Lung (tissue), 12 donors: Measurements from ENCODE around the gene RPP38. TPM values are rescaled to one million over a fixed set of nuclear protein-coding genes. Genes with fewer than 3 reads are reported as not detected.

ENCODE experiments used
- ATAC-seq: fragments of 200-7000 bp; cut with Tn5 transposase; one replicate; pipeline ENCODE4 v1.9.1; 2020; ENCODE audit warnings: moderate number of reproducible peaks; ENCODE audit not compliant: insufficient read depth, low FRiP score
- DNase-seq, 3 donors: peaks; one replicate each; pipeline ENCODE4 v3.0.0-alpha.2; 2013 to 2017
- H3K27ac ChIP-seq, 2 donors: one replicate each; pipeline ENCODE4 v1.5.1; 2013; ENCODE audit warnings: mild to moderate bottlenecking in 2 of 2, moderate library complexity in 2 of 2, control low read depth in 1 of 2, inconsistent platforms in 1 of 2, low read depth in 1 of 2, low read length in 1 of 2
- H3K27me3 ChIP-seq, 3 donors: one replicate each; pipeline ENCODE4 v1.5.1; 2013; ENCODE audit warnings: low read length in 2 of 3; ENCODE audit not compliant: control insufficient read depth in 3 of 3, insufficient read depth in 3 of 3
- H3K36me3 ChIP-seq, 4 donors: one replicate each; pipeline ENCODE4 v1.5.1; 2013; ENCODE audit warnings: low read length in 4 of 4, mild to moderate bottlenecking in 1 of 4, moderate library complexity in 1 of 4; ENCODE audit not compliant: control insufficient read depth in 4 of 4, insufficient read depth in 4 of 4
- H3K4me1 ChIP-seq, 5 donors: one replicate each; pipeline ENCODE4 v1.5.1; 2013; ENCODE audit warnings: low read length in 5 of 5, mild to moderate bottlenecking in 2 of 5, moderate library complexity in 1 of 5; ENCODE audit not compliant: control insufficient read depth in 5 of 5, insufficient read depth in 5 of 5
- H3K4me3 ChIP-seq: one replicate; pipeline ENCODE4 v1.5.1; 2013; ENCODE audit warnings: mild to moderate bottlenecking, control low read depth, moderate library complexity
- H3K9ac ChIP-seq, 2 donors: one replicate each; pipeline ENCODE4 v1.5.1; 2013; ENCODE audit warnings: low read length in 2 of 2, control low read depth in 1 of 2; ENCODE audit not compliant: insufficient read depth in 1 of 2
- H3K9me3 ChIP-seq, 4 donors: one replicate each; pipeline ENCODE4 v1.5.1; 2013; ENCODE audit warnings: low read length in 3 of 4, mild to moderate bottlenecking in 1 of 4, moderate library complexity in 1 of 4; ENCODE audit not compliant: control insufficient read depth in 4 of 4, insufficient read depth in 3 of 4
- CTCF ChIP-seq: IDR thresholded peaks from 2 replicates; pipeline ENCODE4 v1.5.1; 2012; ENCODE audit warnings: mild to moderate bottlenecking; ENCODE audit errors: control extremely low read depth, extremely low read depth
- WGBS, 2 donors: extraction: QIAGEN DNeasy Blood & Tissue Kit; methylation state at CpG; one replicate each; pipeline ENCODE4 v1.1.7; 2013; 5-methylcytosine and 5-hydroxymethylcytosine counted together
- polyA plus RNA-seq, 2 donors: library from polyadenylated mRNA; stranded (reverse); fragments of 200-250 nt; gene quantifications; one replicate each; pipeline ENCODE4 v1.2.1, GENCODE V29; 2013
- total RNA-seq, 2 donors: library from RNA; depleted of rRNA in 1 of 2; stranded (reverse); fragments of >200 nt in 1 of 2; gene quantifications; one replicate each; pipeline ENCODE4 v1.2.1, GENCODE V29; 2014 to 2021
- donor health status: control.
- donor health status: control.
- donor health status: Bipolar disorder and iron deficiency.
- donor health status: healthy.
- donor health status: DM: yes; HTN: yes; CAD: no.

The RPP38 gene
- total and polyA plus RNA-seq, 4 donors: 10.2 to 25.5 (median 18.1) TPM

GRCh38 chr10:15123749-15124184, 26.6 kb downstream of the RPP38 start:
- Histone ChIP-seq H3K36me3 (peaks cover 4 to 30% (median 20%) of the 10 kb centered on the region in 4 donors), H3K9ac (no peak overlapping the region), H3K4me1 (no peaks in the 10 kb centered on the region), H3K9me3 (peaks cover 0 to 2% (median 0%) of the 10 kb centered on the region in 4 donors), H3K27me3 (no peaks in the 10 kb centered on the region), H3K27ac (no peak overlapping the region), H3K4me3 (no peak overlapping the region)
- TF ChIP-seq CTCF: no peak
- ATAC-seq: no peak
- WGBS, 2 donors: 60 to 79% methylated on average over 3 of the region's 3 CpGs
- DNase-seq: peak in 1 of 3 donors; percentile 11

GRCh38 chr10:15124190-15124589, 27.0 kb downstream of the RPP38 start:
- Histone ChIP-seq H3K9ac (no peak overlapping the region), H3K9me3 (peaks cover 0 to 2% (median 0%) of the 10 kb centered on the region in 4 donors), H3K4me3 (no peak overlapping the region), H3K4me1 (no peaks in the 10 kb centered on the region), H3K36me3 (peaks cover 4 to 26% (median 17%) of the 10 kb centered on the region in 4 donors), H3K27me3 (no peaks in the 10 kb centered on the region), H3K27ac (no peak overlapping the region)
- ATAC-seq (no peak), DNase-seq (no peak)
- TF ChIP-seq CTCF: no peak
- 94 to 97% methylated on average over 9 of the region's 9 CpGs for WGBS, 2 donors

DNA sequence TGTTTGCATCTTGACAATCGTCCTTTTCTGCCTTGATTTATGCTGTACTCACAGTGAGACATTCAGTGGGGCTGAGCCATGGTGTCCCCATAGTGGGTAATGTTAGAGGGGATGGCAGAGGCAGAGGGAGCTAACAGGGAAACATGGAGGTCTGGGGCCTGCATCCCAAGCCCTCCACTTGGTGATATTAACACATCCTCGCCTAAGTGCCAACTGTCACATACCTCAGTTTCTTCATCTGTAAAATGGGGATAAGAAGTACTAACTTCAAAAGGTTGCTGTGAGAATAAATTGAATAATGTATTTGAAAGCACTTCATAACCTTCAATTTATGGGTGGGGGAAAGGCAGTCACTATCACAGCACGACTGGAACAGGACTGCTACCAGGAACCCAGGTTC, 27.8 kb downstream of the RPP38 start:
- no peak for TF ChIP-seq CTCF
- 91 to 95% methylated on average over 3 of the region's 3 CpGs for WGBS, 2 donors
- H3K4me3 ChIP-seq: no peak overlapping the region
- peaks cover 4 to 21% (median 17%) of the 10 kb centered on the region in 4 donors for H3K36me3 ChIP-seq
- H3K27ac ChIP-seq: no peak overlapping the region
- H3K9ac ChIP-seq: no peak overlapping the region
- peaks cover 0 to 2% (median 0%) of the 10 kb centered on the region in 4 donors for H3K9me3 ChIP-seq
- DNase-seq (no peak), ATAC-seq (no peak)
- H3K4me1 ChIP-seq: no peaks in the 10 kb centered on the region
- no peaks in the 10 kb centered on the region for H3K27me3 ChIP-seq

DNA sequence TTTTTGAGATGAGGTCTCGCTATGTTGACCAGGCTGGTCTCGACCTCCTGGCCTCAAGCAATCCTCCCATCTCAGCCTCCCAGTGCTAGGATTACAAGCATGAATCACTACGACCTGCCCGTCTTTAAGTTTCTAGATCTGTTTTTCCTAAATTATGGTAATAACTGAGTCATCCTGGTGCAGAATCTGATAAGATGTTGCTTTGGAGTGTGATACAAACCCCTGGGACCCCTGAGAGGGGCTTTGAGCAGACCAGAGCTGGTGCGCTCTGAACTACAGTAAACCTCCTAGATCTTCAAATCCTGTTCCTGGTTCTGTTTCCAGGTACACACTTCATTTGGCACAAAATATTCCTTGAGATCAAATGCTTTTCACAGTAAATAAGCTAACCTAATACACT, 34.2 kb downstream of the RPP38 start:
- H3K36me3 ChIP-seq: peaks cover 11 to 32% (median 26%) of the 10 kb centered on the region in 4 donors
- no peak overlapping the region for H3K9ac ChIP-seq
- H3K4me3 ChIP-seq: no peak overlapping the region
- no peak overlapping the region for H3K27ac ChIP-seq
- 96 to 99% methylated on average over 5 of the region's 5 CpGs for WGBS, 2 donors
- no peaks in the 10 kb centered on the region for H3K4me1 ChIP-seq
- DNase-seq: no peak
- no peak for TF ChIP-seq CTCF
- H3K27me3 ChIP-seq: no peaks in the 10 kb centered on the region
- no peak for ATAC-seq
- peaks cover 0 to 4% (median 0%) of the 10 kb centered on the region in 4 donors for H3K9me3 ChIP-seq
